HFF-Myc (cell line): ENCODE measurements around the gene TRIM15.

Experiments
- DNase-seq: peaks from one replicate; pipeline ENCODE4 v3.0.0-alpha.2; 2011; ENCODE audit warnings: low read depth; ENCODE audit errors: extremely low read depth
- H3K4me3 ChIP-seq: replicated peaks from 2 replicates; pipeline ENCODE4 v1.5.1; 2011; ENCODE audit warnings: low read depth, mild to moderate bottlenecking, control low read depth, low read length
- CTCF ChIP-seq: IDR thresholded peaks from 2 replicates; pipeline ENCODE4 v1.5.1; 2012; ENCODE audit warnings: mild to moderate bottlenecking, low read depth, low read length, control low read depth; ENCODE audit errors: missing control alignments

TRIM15 gene

GRCh38 chr6:30198166-30199084 lies 35.1 kb downstream of the TRIM15 start:
- DNase-seq = no peak
- H3K4me3 ChIP-seq = no peak overlapping the region
- no peak for TF ChIP-seq CTCF

- no peak overlapping the region for H3K4me3 ChIP-seq
- DNase-seq = no peak
- TF ChIP-seq CTCF = no peak
Observed at GRCh38 chr6:30200551-30201281, 37.4 kb downstream of the TRIM15 start.

- H3K4me3 ChIP-seq = no peak overlapping the region
- TF ChIP-seq CTCF = no peak
- DNase-seq = no peak
Observed at GRCh38 chr6:30202366-30202765, 39.0 kb downstream of the TRIM15 start.

- H3K4me3 ChIP-seq = no peak overlapping the region
- no peak for TF ChIP-seq CTCF
- DNase-seq = no peak
Observed at GRCh38 chr6:30204116-30204515, 40.8 kb downstream of the TRIM15 start.

GRCh38 chr6:30206152-30206551 lies 42.8 kb downstream of the TRIM15 start:
- no peak overlapping the region for H3K4me3 ChIP-seq
- DNase-seq = no peak
- TF ChIP-seq CTCF = no peak

- TF ChIP-seq CTCF = no peak
- peak; percentile 52 for DNase-seq
- peak overlapping the region; percentile 13; the same call in 1 of the 2 replicates for H3K4me3 ChIP-seq
Observed at GRCh38 chr6:30206799-30207618, 43.7 kb downstream of the TRIM15 start.
